ENCODE data around the gene CCNF.

Gene CCNF

GRCh38 chr16:2460391-2460713 is 31.1 kb downstream of the CCNF start:
- peak overlapping the region; percentile 75 to 95 (median 91) for H3K4me3 Mint-ChIP-seq
- no peak for TF ChIP-seq CTCF (IDR thresholded peaks at IDR 0.05; ENCODE audit: unreplicated experiment in 3 of 3)
- peaks cover 9% of the 10 kb centered on the region for H3K36me3 Mint-ChIP-seq (ENCODE audit: low read depth)
- H3K27me3 Mint-ChIP-seq (ENCODE audit: low read depth) = peaks cover 3% of the 10 kb centered on the region
- H3K27ac Mint-ChIP-seq = no peak overlapping the region
- no peaks in the 10 kb centered on the region for H3K9me3 Mint-ChIP-seq
- H3K4me1 Mint-ChIP-seq = peaks cover 5% of the 10 kb centered on the region

- peaks cover 5% of the 10 kb centered on the region for H3K4me1 Mint-ChIP-seq
- no peaks in the 10 kb centered on the region for H3K9me3 Mint-ChIP-seq
- H3K27ac Mint-ChIP-seq = no peak overlapping the region
- H3K27me3 Mint-ChIP-seq (ENCODE audit: low read depth) = peaks cover 3% of the 10 kb centered on the region
- H3K36me3 Mint-ChIP-seq (ENCODE audit: low read depth) = peaks cover 5% of the 10 kb centered on the region
- peak overlapping the region; percentile 68 to 75 (median 70) for H3K4me3 Mint-ChIP-seq
- no peak for TF ChIP-seq CTCF (IDR thresholded peaks at IDR 0.05; ENCODE audit: unreplicated experiment in 3 of 3)
These were observed 31.7 kb downstream of the CCNF start for GRCh38 chr16:2460916-2461315.

GRCh38 chr16:2462031-2462866 is 33.0 kb downstream of the CCNF start:
- Mint-ChIP-seq H3K9me3 (no peaks in the 10 kb centered on the region), H3K4me1 (peaks cover 5% of the 10 kb centered on the region), H3K27ac (no peak overlapping the region), H3K4me3 (peak overlapping the region in 2 of 3 experiments; percentile 26 to 50), H3K27me3 (ENCODE audit: low read depth) (peaks cover 3% of the 10 kb centered on the region), H3K36me3 (ENCODE audit: low read depth) (no peaks in the 10 kb centered on the region)
- no peak for TF ChIP-seq CTCF (IDR thresholded peaks at IDR 0.05; ENCODE audit: unreplicated experiment in 3 of 3)

GRCh38 chr16:2464333-2464732 is 35.1 kb downstream of the CCNF start:
- H3K36me3 Mint-ChIP-seq (ENCODE audit: low read depth) = no peaks in the 10 kb centered on the region
- H3K27me3 Mint-ChIP-seq (ENCODE audit: low read depth) = no peaks in the 10 kb centered on the region
- no peak for TF ChIP-seq CTCF (IDR thresholded peaks at IDR 0.05; ENCODE audit: unreplicated experiment in 3 of 3)
- no peak overlapping the region for H3K4me3 Mint-ChIP-seq
- H3K9me3 Mint-ChIP-seq = no peaks in the 10 kb centered on the region
- no peak overlapping the region for H3K27ac Mint-ChIP-seq
- H3K4me1 Mint-ChIP-seq = peaks cover 5% of the 10 kb centered on the region

- Mint-ChIP-seq H3K9me3 (no peaks in the 10 kb centered on the region), H3K27me3 (ENCODE audit: low read depth) (no peaks in the 10 kb centered on the region), H3K4me3 (peak overlapping the region in 2 of 3 experiments; percentile 36 to 49), H3K27ac (peak overlapping the region in 1 of 3 experiments; percentile 46), H3K36me3 (ENCODE audit: low read depth) (no peaks in the 10 kb centered on the region), H3K4me1 (peaks cover 13% of the 10 kb centered on the region)
- TF ChIP-seq CTCF (IDR thresholded peaks at IDR 0.05; ENCODE audit: unreplicated experiment in 3 of 3) = no peak
These were observed 36.6 kb downstream of the CCNF start for GRCh38 chr16:2465653-2466415.

Measured in nephron (organoid).